ENCODE measurements around the gene USP7.

- TF ChIP-seq CTCF (IDR thresholded peaks at IDR 0.05), result no peak
- no peak for TF ChIP-seq POLR2A (IDR thresholded peaks at IDR 0.05)
- no peak for TF ChIP-seq EP300 (IDR thresholded peaks at IDR 0.05)
Measured at GRCh38 chr16:8941718-8942344, 21.9 kb downstream of the USP7 start.

All from ovary (tissue), 3 donors.